ENCODE data around the gene YIF1A. TPM values are rescaled to one million over a fixed set of nuclear protein-coding genes. Genes with fewer than 3 reads are reported as not detected.

YIF1A gene
- total and polyA plus RNA-seq, 10 donors = 34.7 to 60.1 (median 47.9) TPM

DNA sequence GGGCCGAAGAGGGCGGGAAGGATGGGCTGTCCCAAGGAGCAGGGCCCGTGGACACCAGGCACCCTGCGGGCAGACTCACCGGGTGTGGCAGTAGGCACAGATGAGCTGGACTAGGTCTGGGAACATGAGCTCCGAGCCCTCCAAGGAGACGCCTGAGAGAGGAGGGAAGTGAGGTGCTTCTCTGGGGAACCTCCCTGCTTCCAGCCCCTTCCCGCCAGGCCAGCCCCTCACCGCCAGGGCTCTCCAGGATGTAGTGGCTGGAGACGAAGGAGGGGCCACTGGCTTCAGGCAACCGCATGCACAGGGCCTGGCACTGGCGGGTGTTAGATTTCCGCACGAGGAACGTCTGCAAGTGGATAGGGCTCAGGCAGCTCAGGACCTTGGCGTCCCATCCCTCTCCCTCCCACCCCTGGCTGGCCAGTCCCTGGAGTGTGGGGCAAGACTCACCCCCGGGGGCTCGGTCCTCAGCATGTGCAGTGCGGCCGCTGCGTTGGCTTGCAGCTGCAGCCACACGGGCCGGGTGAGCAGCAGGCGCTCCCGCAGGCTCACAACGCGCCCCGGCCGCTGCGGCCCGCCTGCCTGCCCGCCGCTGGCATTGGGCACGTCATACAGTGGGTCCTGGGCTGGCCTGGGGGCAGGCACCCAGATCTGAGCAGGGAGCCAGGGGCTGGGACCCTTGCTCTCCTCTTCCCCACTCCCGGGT, 46.7 kb upstream of the YIF1A start:
- TF ChIP-seq POLR2A (IDR thresholded peaks at IDR 0.05) (no peak), POLR2AphosphoS5 (IDR thresholded peaks at IDR 0.05) (no peak)
- TF ChIP-seq, protein P1, sequence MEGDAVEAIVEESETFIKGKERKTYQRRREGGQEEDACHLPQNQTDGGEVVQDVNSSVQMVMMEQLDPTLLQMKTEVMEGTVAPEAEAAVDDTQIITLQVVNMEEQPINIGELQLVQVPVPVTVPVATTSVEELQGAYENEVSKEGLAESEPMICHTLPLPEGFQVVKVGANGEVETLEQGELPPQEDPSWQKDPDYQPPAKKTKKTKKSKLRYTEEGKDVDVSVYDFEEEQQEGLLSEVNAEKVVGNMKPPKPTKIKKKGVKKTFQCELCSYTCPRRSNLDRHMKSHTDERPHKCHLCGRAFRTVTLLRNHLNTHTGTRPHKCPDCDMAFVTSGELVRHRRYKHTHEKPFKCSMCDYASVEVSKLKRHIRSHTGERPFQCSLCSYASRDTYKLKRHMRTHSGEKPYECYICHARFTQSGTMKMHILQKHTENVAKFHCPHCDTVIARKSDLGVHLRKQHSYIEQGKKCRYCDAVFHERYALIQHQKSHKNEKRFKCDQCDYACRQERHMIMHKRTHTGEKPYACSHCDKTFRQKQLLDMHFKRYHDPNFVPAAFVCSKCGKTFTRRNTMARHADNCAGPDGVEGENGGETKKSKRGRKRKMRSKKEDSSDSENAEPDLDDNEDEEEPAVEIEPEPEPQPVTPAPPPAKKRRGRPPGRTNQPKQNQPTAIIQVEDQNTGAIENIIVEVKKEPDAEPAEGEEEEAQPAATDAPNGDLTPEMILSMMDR (IDR thresholded peaks at IDR 0.05 in 8 of 11, conservative IDR thresholded peaks at IDR 0.05 in 3 of 11) = no peak
- peaks cover 0 to 11% (median 0%) of the 10 kb centered on the region in 7 donors for H3K27me3 ChIP-seq (replicated peaks in 1 of 7)
- WGBS, 5 donors = 12 to 21% (median 18%) methylated on average over 10 to 35 of the region's 35 CpGs
- H3K9me3 ChIP-seq = no peaks in the 10 kb centered on the region
- H3K4me1 ChIP-seq = peaks cover 11 to 43% (median 33%) of the 10 kb centered on the region in 6 donors
- peaks cover 5 to 75% (median 47%) of the 10 kb centered on the region in 6 donors for H3K36me3 ChIP-seq
- intact Hi-C loops (cut with DNase I; ENCODE audit: low total_unique reads) = no loop called here
- peak overlapping the region; percentile 52 to 85 (median 72) for H3K27ac ChIP-seq
- peak; percentile 80 for DNase-seq
- H3K4me3 ChIP-seq = peak overlapping the region; percentile 31 to 75 (median 52)

GRCh38 chr11:66334605-66335442, 45.9 kb upstream of the YIF1A start:
- Histone ChIP-seq H3K27ac (peak overlapping the region in 3 of 8 donors; percentile 66 to 85 (median 83)), H3K9me3 (no peaks in the 10 kb centered on the region), H3K36me3 (peaks cover 0 to 67% (median 39%) of the 10 kb centered on the region in 6 donors), H3K27me3 (replicated peaks in 1 of 7) (peaks cover 0 to 11% (median 0%) of the 10 kb centered on the region in 7 donors), H3K4me1 (peaks cover 11 to 48% (median 36%) of the 10 kb centered on the region in 6 donors), H3K4me3 (peak overlapping the region in 7 of 8 donors; percentile 2 to 75 (median 54))
- TF ChIP-seq, protein P1 (IDR thresholded peaks at IDR 0.05 in 8 of 11, conservative IDR thresholded peaks at IDR 0.05 in 3 of 11) = no peak
- TF ChIP-seq POLR2A (IDR thresholded peaks at IDR 0.05) (no peak), POLR2AphosphoS5 (IDR thresholded peaks at IDR 0.05) (no peak)
- intact Hi-C loops (cut with DNase I; ENCODE audit: low total_unique reads) = no loop called here
- DNase-seq = peak; percentile 69
- WGBS, 5 donors = 66 to 88% (median 81%) methylated on average over 24 to 42 of the region's 42 CpGs

- Histone ChIP-seq H3K4me1 (peaks cover 11 to 56% (median 42%) of the 10 kb centered on the region in 6 donors), H3K27me3 (replicated peaks in 1 of 7) (peaks cover 0 to 11% (median 0%) of the 10 kb centered on the region in 7 donors), H3K9me3 (no peaks in the 10 kb centered on the region), H3K27ac (no peak overlapping the region), H3K36me3 (peaks cover 0 to 59% (median 31%) of the 10 kb centered on the region in 6 donors), H3K4me3 (no peak overlapping the region)
- intact Hi-C loops (cut with DNase I; ENCODE audit: low total_unique reads) = no loop called here
- DNase-seq = peak; percentile 68
- WGBS, 5 donors = 86 to 93% (median 90%) methylated on average over 21 to 29 of the region's 29 CpGs
- TF ChIP-seq POLR2A (IDR thresholded peaks at IDR 0.05) (no peak), POLR2AphosphoS5 (IDR thresholded peaks at IDR 0.05) (no peak)
- TF ChIP-seq, protein P1 (IDR thresholded peaks at IDR 0.05 in 8 of 11, conservative IDR thresholded peaks at IDR 0.05 in 3 of 11) = no peak
These were observed 45.1 kb upstream of the YIF1A start for GRCh38 chr11:66333896-66334604.
